ENCODE measurements around the gene ZSCAN30. TPM values are rescaled to one million over a fixed set of nuclear protein-coding genes. Genes with fewer than 3 reads are reported as not detected.

ZSCAN30 gene
- total RNA-seq, 1 donor from 2014 or later = 17.3 TPM

DNA sequence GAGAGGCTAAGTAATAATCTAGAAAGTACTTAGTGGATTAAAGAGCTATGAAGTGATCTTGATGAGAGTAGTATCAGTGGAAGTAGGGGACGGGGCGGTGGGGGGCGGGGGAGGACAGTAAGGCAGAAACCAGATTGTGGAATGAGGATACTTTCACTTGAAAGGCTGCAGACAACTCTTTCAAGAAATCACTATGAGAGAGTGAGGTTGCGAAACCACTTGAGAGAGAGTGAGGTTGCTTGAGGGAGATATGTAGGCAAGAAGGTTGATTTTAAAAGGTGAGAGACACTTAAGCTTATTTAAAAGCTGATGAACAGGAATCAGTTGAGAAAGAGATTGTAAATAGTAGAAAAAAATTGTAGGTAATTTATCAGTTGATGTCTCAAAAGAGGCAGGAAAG lies 45.4 kb downstream of the ZSCAN30 start:
- Mint-ChIP-seq H3K9me3 (peaks cover 4% of the 10 kb centered on the region), H3K36me3 (peaks cover 53% of the 10 kb centered on the region), H3K4me1 (ENCODE audit: unreplicated experiment) (peaks cover 5% of the 10 kb centered on the region), H3K27me3 (no peaks in the 10 kb centered on the region), H3K27ac (no peak overlapping the region), H3K4me3 (no peak overlapping the region)
- DNase-seq (ENCODE audit: extremely low spot score, unreplicated experiment) = no peak
- TF ChIP-seq, protein P1, sequence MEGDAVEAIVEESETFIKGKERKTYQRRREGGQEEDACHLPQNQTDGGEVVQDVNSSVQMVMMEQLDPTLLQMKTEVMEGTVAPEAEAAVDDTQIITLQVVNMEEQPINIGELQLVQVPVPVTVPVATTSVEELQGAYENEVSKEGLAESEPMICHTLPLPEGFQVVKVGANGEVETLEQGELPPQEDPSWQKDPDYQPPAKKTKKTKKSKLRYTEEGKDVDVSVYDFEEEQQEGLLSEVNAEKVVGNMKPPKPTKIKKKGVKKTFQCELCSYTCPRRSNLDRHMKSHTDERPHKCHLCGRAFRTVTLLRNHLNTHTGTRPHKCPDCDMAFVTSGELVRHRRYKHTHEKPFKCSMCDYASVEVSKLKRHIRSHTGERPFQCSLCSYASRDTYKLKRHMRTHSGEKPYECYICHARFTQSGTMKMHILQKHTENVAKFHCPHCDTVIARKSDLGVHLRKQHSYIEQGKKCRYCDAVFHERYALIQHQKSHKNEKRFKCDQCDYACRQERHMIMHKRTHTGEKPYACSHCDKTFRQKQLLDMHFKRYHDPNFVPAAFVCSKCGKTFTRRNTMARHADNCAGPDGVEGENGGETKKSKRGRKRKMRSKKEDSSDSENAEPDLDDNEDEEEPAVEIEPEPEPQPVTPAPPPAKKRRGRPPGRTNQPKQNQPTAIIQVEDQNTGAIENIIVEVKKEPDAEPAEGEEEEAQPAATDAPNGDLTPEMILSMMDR (conservative IDR thresholded peaks at IDR 0.05) = no peak

DNA sequence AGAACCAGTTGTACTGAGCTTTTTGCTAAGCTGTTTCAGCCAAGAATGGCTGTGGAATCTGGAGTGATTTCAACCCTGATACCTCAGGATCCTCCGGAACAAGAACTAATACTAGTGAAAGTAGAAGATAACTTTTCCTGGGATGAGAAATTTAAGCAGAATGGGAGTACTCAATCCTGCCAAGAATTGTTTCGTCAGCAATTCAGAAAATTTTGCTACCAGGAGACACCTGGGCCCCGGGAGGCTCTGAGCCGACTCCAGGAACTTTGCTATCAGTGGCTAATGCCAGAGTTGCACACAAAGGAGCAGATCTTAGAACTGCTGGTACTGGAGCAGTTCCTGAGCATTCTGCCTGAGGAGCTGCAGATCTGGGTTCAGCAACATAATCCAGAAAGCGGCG lies 47.6 kb downstream of the ZSCAN30 start:
- TF ChIP-seq, protein P1 (conservative IDR thresholded peaks at IDR 0.05) = no peak
- peaks cover 47% of the 10 kb centered on the region for H3K36me3 Mint-ChIP-seq
- peak overlapping the region; percentile 99 for H3K4me3 Mint-ChIP-seq
- no peak for DNase-seq (ENCODE audit: extremely low spot score, unreplicated experiment)
- H3K27me3 Mint-ChIP-seq = no peaks in the 10 kb centered on the region
- H3K9me3 Mint-ChIP-seq = peaks cover 4% of the 10 kb centered on the region
- peaks cover 5% of the 10 kb centered on the region for H3K4me1 Mint-ChIP-seq (ENCODE audit: unreplicated experiment)
- H3K27ac Mint-ChIP-seq = peak overlapping the region; percentile 23

DNA sequence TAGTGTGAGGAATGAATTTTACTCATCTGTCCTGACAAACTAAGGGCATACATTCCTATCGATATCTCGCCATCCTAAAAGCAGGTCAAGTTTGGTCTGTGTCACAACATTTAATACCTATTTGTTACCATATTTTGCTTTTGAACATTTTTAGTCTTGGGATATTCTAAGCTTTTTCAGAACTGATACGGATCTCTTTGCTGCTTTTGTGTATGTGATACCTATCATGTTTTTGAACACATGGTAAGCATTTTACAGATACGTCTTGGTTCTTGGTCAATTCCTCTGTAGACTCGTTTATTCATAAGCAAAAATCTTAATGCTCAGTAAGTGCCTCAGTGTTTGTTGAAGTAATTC lies 48.6 kb downstream of the ZSCAN30 start:
- H3K27me3 Mint-ChIP-seq = no peaks in the 10 kb centered on the region
- H3K4me1 Mint-ChIP-seq (ENCODE audit: unreplicated experiment) = peaks cover 5% of the 10 kb centered on the region
- no peak for DNase-seq (ENCODE audit: extremely low spot score, unreplicated experiment)
- peak overlapping the region; percentile 99 for H3K4me3 Mint-ChIP-seq
- H3K36me3 Mint-ChIP-seq = peaks cover 40% of the 10 kb centered on the region
- H3K9me3 Mint-ChIP-seq = peaks cover 4% of the 10 kb centered on the region
- TF ChIP-seq, protein P1 (conservative IDR thresholded peaks at IDR 0.05) = no peak
- H3K27ac Mint-ChIP-seq = peak overlapping the region; percentile 99

DNA sequence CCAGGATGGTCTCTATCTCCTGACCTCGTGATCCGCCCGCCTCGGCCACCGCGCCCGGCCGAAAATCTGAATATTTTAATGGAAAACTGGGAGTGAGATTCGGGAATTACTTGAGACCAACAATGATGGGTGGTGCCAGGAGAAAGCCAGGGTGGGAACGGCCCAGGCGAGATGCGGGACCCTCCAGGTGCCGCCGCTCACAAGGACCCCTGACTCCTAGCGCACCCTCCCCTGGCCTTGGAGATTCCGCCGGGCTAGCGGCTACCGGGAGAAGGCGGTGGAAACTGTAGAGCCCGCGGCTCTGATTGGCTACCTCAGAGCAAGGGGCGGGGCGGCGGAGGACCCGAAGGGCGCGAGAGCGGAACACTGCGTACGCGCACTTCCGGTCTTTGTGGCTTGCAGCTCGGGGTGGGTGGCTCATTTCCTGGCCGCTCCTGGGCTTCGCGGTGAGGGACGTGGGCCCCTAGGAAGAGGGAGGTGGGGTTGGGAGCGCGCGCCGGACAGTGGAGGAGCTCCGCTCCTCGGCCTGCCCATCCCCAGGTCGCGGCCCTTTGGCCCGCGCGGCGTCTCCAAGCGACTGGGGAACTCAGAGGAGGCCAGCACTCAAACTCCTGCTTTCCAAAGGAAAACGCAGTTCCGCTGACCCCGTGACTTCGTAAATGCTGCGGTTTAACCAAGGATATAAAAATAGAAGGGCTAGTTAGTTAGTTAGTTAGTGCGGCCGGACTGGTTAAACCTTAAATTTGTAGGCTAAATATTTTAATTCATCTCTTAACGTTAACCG lies 49.2 kb downstream of the ZSCAN30 start, which contains the start of gene ZNF397:
Gene ZNF397, plus strand, starts transcription at position 371 of the 784 bp plus-strand sequence. CDS start 1,437 bp downstream, outside the sequence.
- Mint-ChIP-seq H3K4me1 (ENCODE audit: unreplicated experiment) (peaks cover 5% of the 10 kb centered on the region), H3K27ac (peak within 1 kb of the TSS; percentile 99), H3K9me3 (peaks cover 4% of the 10 kb centered on the region), H3K36me3 (peaks cover 34% of the 10 kb centered on the region), H3K4me3 (peak within 1 kb of the TSS; percentile 99), H3K27me3 (no peaks in the 10 kb centered on the region)
- TF ChIP-seq, protein P1 (conservative IDR thresholded peaks at IDR 0.05) = no peak
- DNase-seq (ENCODE audit: extremely low spot score, unreplicated experiment) = peak; percentile 97

DNA sequence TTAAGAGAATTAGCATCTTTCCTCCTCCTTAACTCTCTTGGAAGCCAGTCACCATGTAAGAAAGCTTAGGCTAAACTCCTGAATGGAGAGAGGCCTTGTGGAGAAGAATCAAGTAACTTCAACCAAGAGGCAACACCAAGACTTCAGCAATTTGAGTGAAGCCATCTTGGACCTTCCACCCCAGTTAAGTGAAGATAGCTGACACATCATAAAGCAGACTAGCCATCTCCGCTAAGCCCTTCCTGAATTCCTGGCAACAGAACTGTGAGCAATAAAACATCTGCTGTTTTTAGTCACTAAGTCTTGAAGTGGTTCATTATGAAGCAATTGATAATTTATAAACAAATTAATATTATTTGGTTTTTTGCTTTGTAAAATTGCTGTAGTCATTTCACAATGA lies 50.7 kb downstream of the ZSCAN30 start:
- TF ChIP-seq, protein P1 (conservative IDR thresholded peaks at IDR 0.05) = no peak
- DNase-seq (ENCODE audit: extremely low spot score, unreplicated experiment) = no peak
- peaks cover 19% of the 10 kb centered on the region for H3K36me3 Mint-ChIP-seq
- H3K4me3 Mint-ChIP-seq = peak overlapping the region; percentile 64
- no peaks in the 10 kb centered on the region for H3K27me3 Mint-ChIP-seq
- H3K27ac Mint-ChIP-seq = no peak overlapping the region
- H3K4me1 Mint-ChIP-seq (ENCODE audit: unreplicated experiment) = peaks cover 5% of the 10 kb centered on the region
- peaks cover 2% of the 10 kb centered on the region for H3K9me3 Mint-ChIP-seq
